OCI-LY3 (cell line): ENCODE measurements around the gene OR10AD1.
"Not testable (repeated sequence)": the region's sequence is repeated elsewhere in the genome, so short reads cannot be mapped to it uniquely, and the experiment has no call there.

Experiments used
- H2AFZ ChIP-seq: fragments of 200-600, 300-600 bp; shearing (Covaris generic); 2 replicates; pipeline ENCODE4 v1.6.0; 2014; ENCODE audit warnings: antibody characterized with exemption, low read depth, low read length
- H3K27ac ChIP-seq: fragments of 200-600, 300-600 bp; sonication (generic); 2 replicates; pipeline ENCODE4 v1.5.1; 2014; ENCODE audit warnings: mild to moderate bottlenecking, low read length, moderate library complexity, mixed read lengths
- H3K27me3 ChIP-seq: fragments of 200-600, 300-600 bp; sonication (generic); 2 replicates; pipeline ENCODE4 v1.6.1; 2014; ENCODE audit warnings: low read depth, low read length, mixed read lengths
- H3K36me3 ChIP-seq: fragments of 200-600, 300-600 bp; sonication (generic); replicated peaks from 2 replicates; pipeline ENCODE3; 2014; ENCODE audit warnings: low read depth, low read length, mixed read lengths
- H3K4me1 ChIP-seq: fragments of 300-600, 200-600 bp; sonication (generic); 2 replicates; pipeline ENCODE4 v1.6.1; 2014; ENCODE audit warnings: low read length, mixed read lengths
- H3K4me2 ChIP-seq: fragments of 200-600, 300-600 bp; sonication (generic); 2 replicates; pipeline ENCODE4 v1.6.1; 2014; ENCODE audit warnings: low read length, mixed read lengths
- H3K4me3 ChIP-seq: fragments of 300-600, 200-600 bp; sonication (generic); 2 replicates; pipeline ENCODE4 v1.5.1; 2014; ENCODE audit warnings: antibody characterized with exemption, mild to moderate bottlenecking, low read length, moderate library complexity
- H3K79me2 ChIP-seq: fragments of 300-600, 200-600 bp; shearing (Covaris generic); 2 replicates; pipeline ENCODE4 v1.6.1; 2014; ENCODE audit warnings: mild to moderate bottlenecking, low read length, mixed read lengths
- H3K9ac ChIP-seq: fragments of 300-600, 200-600 bp; shearing (Covaris generic); 2 replicates; pipeline ENCODE4 v1.6.0; 2014; ENCODE audit warnings: mild to moderate bottlenecking, low read length, moderate library complexity
- H3K9me3 ChIP-seq: fragments of 200-600, 300-600 bp; shearing (Covaris generic); 2 replicates; pipeline ENCODE4 v1.6.1; 2014; ENCODE audit warnings: low read length, mixed read lengths; ENCODE audit not compliant: insufficient read depth
- H4K20me1 ChIP-seq: fragments of 200-600, 300-600 bp; sonication (generic); 2 replicates; pipeline ENCODE4 v1.6.1; 2016; ENCODE audit warnings: low read length, mixed read lengths; ENCODE audit not compliant: insufficient read depth
- EZH2phosphoT487 ChIP-seq: fragments of 200-600 bp; shearing (Covaris generic); IDR thresholded peaks from 2 replicates; pipeline ENCODE4 v1.6.1; 2018; ENCODE audit warnings: antibody characterized with exemption, mixed run types, low read depth
- TF ChIP-seq, protein P1 (sequence below): fragments of 200-600, 300-600 bp; sonication (generic); IDR thresholded peaks from 2 replicates; pipeline ENCODE4 v1.5.1; 2014; ENCODE audit warnings: antibody characterized with exemption, low read length, low read depth

The OR10AD1 gene

GRCh38 chr12:48224533-48224932 lies 21.4 kb upstream of the OR10AD1 start:
- H3K9ac ChIP-seq, H4K20me1 ChIP-seq, H3K4me1 ChIP-seq, H2AFZ ChIP-seq, H3K27me3 ChIP-seq, H3K9me3 ChIP-seq, H3K4me2 ChIP-seq, H3K36me3 ChIP-seq, H3K79me2 ChIP-seq, H3K27ac ChIP-seq, H3K4me3 ChIP-seq: not testable (repeated sequence)

DNA sequence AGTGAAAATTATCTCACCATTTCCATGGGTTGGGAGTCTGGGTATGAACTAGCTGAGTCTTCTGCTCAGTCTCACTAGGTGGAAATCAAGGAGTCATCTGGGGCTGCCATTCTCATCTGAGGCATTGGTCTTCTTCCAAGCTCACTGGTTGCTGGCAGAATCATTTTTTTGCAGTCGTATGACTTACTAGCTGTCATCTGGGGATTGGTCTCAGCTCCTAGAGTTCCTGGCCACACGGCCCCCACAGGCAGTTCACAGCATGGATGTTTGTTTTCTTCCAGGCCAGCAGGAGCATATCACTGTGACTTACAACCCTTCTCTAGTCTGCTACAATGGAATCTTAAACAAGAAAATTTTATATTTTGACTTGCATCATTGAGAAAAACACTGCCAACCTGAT lies 18.6 kb upstream of the OR10AD1 start:
- Histone ChIP-seq H3K4me3 (no peak overlapping the region), H3K4me2 (no peak overlapping the region), H3K36me3 (no peaks in the 10 kb centered on the region), H3K79me2 (no peaks in the 10 kb centered on the region), H3K9ac (no peak overlapping the region), H3K9me3 (0 out of 2 replicates have a peak, but pooled peaks cover 3% of the 10 kb centered on the region), H4K20me1 (no peaks in the 10 kb centered on the region), H3K27ac (no peak overlapping the region), H2AFZ (no peak overlapping the region), H3K27me3 (no peaks in the 10 kb centered on the region), H3K4me1 (no peaks in the 10 kb centered on the region)
- TF ChIP-seq, protein P1, sequence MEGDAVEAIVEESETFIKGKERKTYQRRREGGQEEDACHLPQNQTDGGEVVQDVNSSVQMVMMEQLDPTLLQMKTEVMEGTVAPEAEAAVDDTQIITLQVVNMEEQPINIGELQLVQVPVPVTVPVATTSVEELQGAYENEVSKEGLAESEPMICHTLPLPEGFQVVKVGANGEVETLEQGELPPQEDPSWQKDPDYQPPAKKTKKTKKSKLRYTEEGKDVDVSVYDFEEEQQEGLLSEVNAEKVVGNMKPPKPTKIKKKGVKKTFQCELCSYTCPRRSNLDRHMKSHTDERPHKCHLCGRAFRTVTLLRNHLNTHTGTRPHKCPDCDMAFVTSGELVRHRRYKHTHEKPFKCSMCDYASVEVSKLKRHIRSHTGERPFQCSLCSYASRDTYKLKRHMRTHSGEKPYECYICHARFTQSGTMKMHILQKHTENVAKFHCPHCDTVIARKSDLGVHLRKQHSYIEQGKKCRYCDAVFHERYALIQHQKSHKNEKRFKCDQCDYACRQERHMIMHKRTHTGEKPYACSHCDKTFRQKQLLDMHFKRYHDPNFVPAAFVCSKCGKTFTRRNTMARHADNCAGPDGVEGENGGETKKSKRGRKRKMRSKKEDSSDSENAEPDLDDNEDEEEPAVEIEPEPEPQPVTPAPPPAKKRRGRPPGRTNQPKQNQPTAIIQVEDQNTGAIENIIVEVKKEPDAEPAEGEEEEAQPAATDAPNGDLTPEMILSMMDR = no peak
- no peak for TF ChIP-seq EZH2phosphoT487

DNA sequence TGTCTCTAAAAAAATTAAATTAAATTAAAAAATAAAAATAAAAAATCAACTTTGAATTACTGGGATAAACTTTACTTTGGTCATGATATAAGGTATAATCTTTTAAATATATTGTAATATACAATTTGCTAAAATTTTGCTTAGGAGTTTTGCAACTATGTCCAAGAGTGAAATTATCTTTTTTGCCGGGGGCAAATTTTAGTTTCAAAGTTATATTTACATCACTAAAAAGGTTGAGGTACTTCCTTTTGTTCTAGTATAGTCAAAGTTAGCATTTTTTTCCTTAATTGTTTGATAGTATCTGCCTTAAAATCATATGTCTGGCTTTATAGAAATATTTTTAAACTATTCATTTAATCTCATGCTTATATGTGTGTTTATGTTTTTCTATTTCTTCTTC lies 17.6 kb upstream of the OR10AD1 start:
- no peak overlapping the region for H2AFZ ChIP-seq
- H3K4me3 ChIP-seq = no peak overlapping the region
- no peaks in the 10 kb centered on the region for H4K20me1 ChIP-seq
- no peaks in the 10 kb centered on the region for H3K27me3 ChIP-seq
- no peak overlapping the region for H3K27ac ChIP-seq
- no peak overlapping the region for H3K4me2 ChIP-seq
- no peaks in the 10 kb centered on the region for H3K79me2 ChIP-seq
- no peaks in the 10 kb centered on the region for H3K4me1 ChIP-seq
- no peak overlapping the region for H3K9ac ChIP-seq
- TF ChIP-seq EZH2phosphoT487 = no peak
- TF ChIP-seq, protein P1 = no peak
- no peaks in the 10 kb centered on the region for H3K9me3 ChIP-seq
- no peaks in the 10 kb centered on the region for H3K36me3 ChIP-seq

- H3K4me3 ChIP-seq = no peak overlapping the region
- H3K27ac ChIP-seq = no peak overlapping the region
- TF ChIP-seq, protein P1 = no peak
- TF ChIP-seq EZH2phosphoT487 = no peak
- H4K20me1 ChIP-seq = no peaks in the 10 kb centered on the region
- H3K9me3 ChIP-seq = no peaks in the 10 kb centered on the region
- H2AFZ ChIP-seq = no peak overlapping the region
- no peaks in the 10 kb centered on the region for H3K27me3 ChIP-seq
- no peaks in the 10 kb centered on the region for H3K79me2 ChIP-seq
- no peak overlapping the region for H3K4me2 ChIP-seq
- H3K9ac ChIP-seq = no peak overlapping the region
- no peaks in the 10 kb centered on the region for H3K4me1 ChIP-seq
- no peaks in the 10 kb centered on the region for H3K36me3 ChIP-seq
Observed at GRCh38 chr12:48219631-48220030, 16.5 kb upstream of the OR10AD1 start.

DNA sequence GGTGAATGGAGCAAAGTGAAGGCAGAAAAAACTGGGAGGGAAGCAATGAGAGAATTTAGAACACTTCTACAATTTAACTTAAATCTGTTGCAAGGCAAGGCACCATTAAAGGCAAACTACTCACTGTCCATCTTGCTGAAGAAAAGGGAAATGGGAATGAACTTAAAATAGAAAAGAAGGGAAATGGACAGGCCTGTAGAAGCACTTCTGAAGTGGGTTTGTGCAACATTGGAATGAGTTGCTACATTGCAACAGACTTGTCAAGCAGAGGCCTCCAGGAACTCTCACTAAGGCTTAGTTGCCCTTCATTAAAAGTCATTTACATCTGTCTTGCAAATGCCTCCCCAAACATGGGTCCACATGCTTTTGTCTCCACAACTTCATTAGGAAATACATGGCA lies 13.7 kb upstream of the OR10AD1 start:
- no peak for TF ChIP-seq EZH2phosphoT487
- TF ChIP-seq, protein P1 = no peak
- H3K27ac ChIP-seq = no peak overlapping the region
- no peak overlapping the region for H3K4me2 ChIP-seq

GRCh38 chr12:48209495-48209894 lies 6.4 kb upstream of the OR10AD1 start:
- H3K27ac ChIP-seq, H4K20me1 ChIP-seq, H3K4me2 ChIP-seq, H3K9me3 ChIP-seq, H3K36me3 ChIP-seq, H3K27me3 ChIP-seq, H3K9ac ChIP-seq, H3K4me1 ChIP-seq, H3K79me2 ChIP-seq, H2AFZ ChIP-seq, H3K4me3 ChIP-seq: not testable (repeated sequence)

More for the DNA sequence above, 13.7 kb upstream of the OR10AD1 start:
- H4K20me1 ChIP-seq = no peaks in the 10 kb centered on the region
- H2AFZ ChIP-seq = no peak overlapping the region
- no peaks in the 10 kb centered on the region for H3K27me3 ChIP-seq
- H3K4me1 ChIP-seq = 0 out of 2 replicates have a peak, but pooled peaks cover 3% of the 10 kb centered on the region
- no peak overlapping the region for H3K4me3 ChIP-seq
- H3K9me3 ChIP-seq = no peaks in the 10 kb centered on the region
- H3K36me3 ChIP-seq = no peaks in the 10 kb centered on the region
- H3K9ac ChIP-seq = no peak overlapping the region
- no peaks in the 10 kb centered on the region for H3K79me2 ChIP-seq
